Activated B cell treated with CpG ODN at 0.5 μM for 24 hours (primary cell): Measurements from ENCODE around the gene MCM10. TPM values are rescaled to one million over a fixed set of nuclear protein-coding genes. Genes with fewer than 3 reads are reported as not detected.
"Not testable (repeated sequence)": the region's sequence is repeated elsewhere in the genome, so short reads cannot be mapped to it uniquely, and the experiment has no call there.

Experiments
- ATAC-seq: fragments of 200-7000 bp; cut with Tn5 transposase; one replicate; pipeline ENCODE4 v1.10.0; 2021; ENCODE audit warnings: low read depth, mild to moderate bottlenecking, moderate library complexity
- CTCF ChIA-PET: fragments of 350-600 bp; sonication (Branson Sonifier 250); formaldehyde crosslinking; loops from one replicate; lab custom pipeline; 2021; ENCODE audit warnings: antibody characterized with exemption; lab: Charles Lee
- POLR2A ChIA-PET: fragments of 350-600 bp; sonication (Branson Sonifier 250); formaldehyde crosslinking; loops from one replicate; lab custom pipeline; 2021; ENCODE audit warnings: antibody characterized with exemption; lab: Charles Lee
- DNase-seq: peaks from one replicate; pipeline ENCODE4 v3.0.0; 2022
- H3K27ac Mint-ChIP-seq: one replicate; pipeline ENCODE4 v1.8.0; 2020; ENCODE audit warnings: mixed read lengths
- H3K27me3 Mint-ChIP-seq: one replicate; pipeline ENCODE4 v1.8.0; 2021; ENCODE audit warnings: mixed read lengths
- H3K36me3 Mint-ChIP-seq: one replicate; pipeline ENCODE4 v1.8.0; 2021; ENCODE audit warnings: low read depth, mixed read lengths
- H3K4me1 Mint-ChIP-seq: one replicate; pipeline ENCODE4 v1.8.0; 2021; ENCODE audit warnings: mixed read lengths
- H3K4me3 Mint-ChIP-seq: one replicate; pipeline ENCODE4 v1.8.0; 2020; ENCODE audit warnings: mild to moderate bottlenecking, mixed read lengths
- H3K9me3 Mint-ChIP-seq: one replicate; pipeline ENCODE4 v1.8.0; 2020; ENCODE audit warnings: mixed read lengths
- intact Hi-C: fragments of 100-400 bp; cut with micrococcal nuclease; formaldehyde crosslinking; loops from one replicate; pipeline ENCODE4 v1.15.1; 2024
- total RNA-seq: library from RNA; stranded (reverse); gene quantifications from 2 replicates; pipeline ENCODE4 v1.2.3, GENCODE V29; 2022
- TF ChIP-seq, protein P1 (sequence below): fragments of 200-600 bp; IDR thresholded peaks from one replicate; pipeline ENCODE4 v1.8.0; 2022; ENCODE audit warnings: antibody characterized with exemption, mild to moderate bottlenecking

The MCM10 gene
- total RNA-seq, 1 donor from 2014 or later, result 3.7 TPM

DNA sequence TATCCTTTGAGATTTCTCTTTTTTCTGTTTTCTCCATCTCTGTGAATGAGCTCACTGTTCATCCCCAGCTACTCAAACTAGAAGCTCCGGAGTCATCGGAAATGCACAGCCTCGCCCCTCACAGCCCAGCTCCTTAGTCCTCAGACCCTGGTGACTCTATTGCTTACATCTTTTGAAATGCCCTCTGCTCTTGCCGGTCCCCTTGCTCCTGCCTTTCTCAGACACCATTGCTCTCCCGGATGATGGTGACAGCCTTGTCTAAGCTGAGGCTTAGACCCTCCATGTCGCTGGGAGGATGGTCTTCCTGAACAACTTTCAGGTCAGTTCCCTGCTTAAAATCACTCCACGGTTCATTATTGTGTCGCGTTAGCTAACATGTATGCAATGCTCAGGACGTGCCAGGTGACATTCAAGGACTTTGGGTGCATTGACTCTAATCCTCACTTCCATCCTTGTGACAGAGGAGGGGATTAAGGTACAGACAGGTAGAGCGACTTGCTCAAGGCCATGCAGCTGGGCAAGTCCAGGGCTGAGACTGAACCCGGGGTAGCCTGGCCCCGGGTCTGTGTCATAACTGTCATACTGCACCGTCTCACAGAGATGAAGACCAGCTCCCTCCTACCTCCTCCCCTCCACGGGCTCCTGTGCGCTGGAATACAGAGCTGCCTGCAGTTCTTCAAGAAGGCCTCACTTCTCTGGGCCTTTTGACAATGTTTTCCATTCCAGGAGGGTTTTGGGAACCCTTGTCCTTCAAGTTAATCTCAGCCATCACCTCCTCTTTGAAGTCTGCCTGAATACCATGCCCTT is 77.1 kb downstream of the MCM10 start:
- Mint-ChIP-seq H3K9me3 (no peaks in the 10 kb centered on the region), H3K4me3 (no peak overlapping the region), H3K4me1 (no peaks in the 10 kb centered on the region), H3K27me3 (peaks cover 2% of the 10 kb centered on the region), H3K36me3 (no peaks in the 10 kb centered on the region), H3K27ac (no peak overlapping the region)
- intact Hi-C loops, result no loop called here
- TF ChIP-seq, protein P1, sequence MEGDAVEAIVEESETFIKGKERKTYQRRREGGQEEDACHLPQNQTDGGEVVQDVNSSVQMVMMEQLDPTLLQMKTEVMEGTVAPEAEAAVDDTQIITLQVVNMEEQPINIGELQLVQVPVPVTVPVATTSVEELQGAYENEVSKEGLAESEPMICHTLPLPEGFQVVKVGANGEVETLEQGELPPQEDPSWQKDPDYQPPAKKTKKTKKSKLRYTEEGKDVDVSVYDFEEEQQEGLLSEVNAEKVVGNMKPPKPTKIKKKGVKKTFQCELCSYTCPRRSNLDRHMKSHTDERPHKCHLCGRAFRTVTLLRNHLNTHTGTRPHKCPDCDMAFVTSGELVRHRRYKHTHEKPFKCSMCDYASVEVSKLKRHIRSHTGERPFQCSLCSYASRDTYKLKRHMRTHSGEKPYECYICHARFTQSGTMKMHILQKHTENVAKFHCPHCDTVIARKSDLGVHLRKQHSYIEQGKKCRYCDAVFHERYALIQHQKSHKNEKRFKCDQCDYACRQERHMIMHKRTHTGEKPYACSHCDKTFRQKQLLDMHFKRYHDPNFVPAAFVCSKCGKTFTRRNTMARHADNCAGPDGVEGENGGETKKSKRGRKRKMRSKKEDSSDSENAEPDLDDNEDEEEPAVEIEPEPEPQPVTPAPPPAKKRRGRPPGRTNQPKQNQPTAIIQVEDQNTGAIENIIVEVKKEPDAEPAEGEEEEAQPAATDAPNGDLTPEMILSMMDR, result no peak
- ChIA-PET POLR2A (no interaction called here), CTCF (no interaction called here)
- ATAC-seq (no peak), DNase-seq (no peak)

- TF ChIP-seq, protein P1, result no peak
- intact Hi-C loops, result no loop called here
- H3K27me3 Mint-ChIP-seq, result peaks cover 2% of the 10 kb centered on the region
- no peak for ATAC-seq
- H3K9me3 Mint-ChIP-seq, result no peaks in the 10 kb centered on the region
- no peaks in the 10 kb centered on the region for H3K36me3 Mint-ChIP-seq
- no peak for DNase-seq
- H3K4me3 Mint-ChIP-seq, result no peak overlapping the region
- ChIA-PET POLR2A (no interaction called here), CTCF (no interaction called here)
- no peaks in the 10 kb centered on the region for H3K4me1 Mint-ChIP-seq
- H3K27ac Mint-ChIP-seq, result no peak overlapping the region
Observed at GRCh38 chr10:13239923-13240322, 78.6 kb downstream of the MCM10 start.

GRCh38 chr10:13241613-13242012 is 80.3 kb downstream of the MCM10 start:
- intact Hi-C loops, result no loop called here
- peaks cover 1% of the 10 kb centered on the region for H3K27me3 Mint-ChIP-seq
- ChIA-PET CTCF (no interaction called here), POLR2A (no interaction called here)
- ATAC-seq (no peak), DNase-seq (no peak)
- H3K4me1 Mint-ChIP-seq, result no peaks in the 10 kb centered on the region
- TF ChIP-seq, protein P1, result no peak
- H3K36me3 Mint-ChIP-seq, result no peaks in the 10 kb centered on the region
- H3K27ac Mint-ChIP-seq, result no peak overlapping the region
- H3K9me3 Mint-ChIP-seq, result no peaks in the 10 kb centered on the region
- H3K4me3 Mint-ChIP-seq, result no peak overlapping the region

DNA sequence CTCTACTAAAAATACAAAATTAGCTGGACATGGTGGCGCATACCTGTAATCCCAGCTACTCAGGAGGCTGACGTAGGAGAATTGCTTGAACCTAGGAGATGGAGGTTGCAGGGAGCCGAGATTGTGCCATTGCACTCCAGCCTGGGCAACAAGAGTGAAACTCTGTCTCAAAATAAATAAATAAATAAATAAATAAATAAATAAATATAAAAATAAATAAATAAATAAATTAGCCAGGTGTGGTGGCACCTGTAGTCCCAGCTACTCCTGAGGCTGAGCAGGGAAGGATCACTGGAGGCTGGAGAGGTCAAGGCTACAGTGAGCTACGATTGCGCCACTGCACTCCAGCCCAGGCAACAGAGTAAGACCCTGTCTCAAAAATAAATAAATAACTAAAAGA is 80.9 kb downstream of the MCM10 start:
- H3K27me3 Mint-ChIP-seq, ATAC-seq, DNase-seq, H3K4me1 Mint-ChIP-seq, H3K36me3 Mint-ChIP-seq, H3K4me3 Mint-ChIP-seq, POLR2A ChIA-PET, CTCF ChIA-PET, H3K9me3 Mint-ChIP-seq, H3K27ac Mint-ChIP-seq, intact Hi-C loops: not testable (repeated sequence)

- H3K36me3 Mint-ChIP-seq, result no peaks in the 10 kb centered on the region
- H3K27me3 Mint-ChIP-seq, result no peaks in the 10 kb centered on the region
- DNase-seq (no peak), ATAC-seq (no peak)
- ChIA-PET POLR2A (no interaction called here), CTCF (no interaction called here)
- intact Hi-C loops, result no loop called here
- H3K4me3 Mint-ChIP-seq, result no peak overlapping the region
- H3K4me1 Mint-ChIP-seq, result no peaks in the 10 kb centered on the region
- TF ChIP-seq, protein P1, result no peak
- H3K27ac Mint-ChIP-seq, result no peak overlapping the region
- H3K9me3 Mint-ChIP-seq, result no peaks in the 10 kb centered on the region
Observed at GRCh38 chr10:13247246-13247645, 85.9 kb downstream of the MCM10 start.

- ChIA-PET POLR2A (no interaction called here), CTCF (no interaction called here)
- Mint-ChIP-seq H3K27ac (no peak overlapping the region), H3K9me3 (no peaks in the 10 kb centered on the region), H3K4me1 (no peaks in the 10 kb centered on the region), H3K36me3 (no peaks in the 10 kb centered on the region), H3K27me3 (no peaks in the 10 kb centered on the region), H3K4me3 (no peak overlapping the region)
- DNase-seq (no peak), ATAC-seq (no peak)
- intact Hi-C loops, result no loop called here
- TF ChIP-seq, protein P1, result no peak
Observed at GRCh38 chr10:13247784-13248183, 86.4 kb downstream of the MCM10 start.
